ENCODE data around the gene PCSK6.

PCSK6 gene

GRCh38 chr15:101438482-101439284 is 50.8 kb downstream of the PCSK6 start:
- Histone ChIP-seq H3K9me3 (ENCODE audit: control insufficient read depth in 1 of 2, low read length in 2 of 2) (no peaks in the 10 kb centered on the region), H3K4me1 (ENCODE audit: control insufficient read depth in 1 of 2, insufficient read depth in 2 of 2, low read length in 2 of 2) (peaks cover 0 to 24% of the 10 kb centered on the region in 2 donors), H3K36me3 (ENCODE audit: control insufficient read depth in 1 of 2, insufficient read depth in 2 of 2, low read length in 2 of 2) (no peaks in the 10 kb centered on the region), H3K27me3 (ENCODE audit: low read depth, low read length) (no peaks in the 10 kb centered on the region), H3K27ac (ENCODE audit: low read length) (no peak overlapping the region), H3K4me3 (ENCODE audit: low read depth in 1 of 2, low read length in 2 of 2) (no peak overlapping the region)

- Histone ChIP-seq H3K27ac (ENCODE audit: low read length) (no peak overlapping the region), H3K27me3 (ENCODE audit: low read depth, low read length) (no peaks in the 10 kb centered on the region), H3K4me3 (ENCODE audit: low read depth in 1 of 2, low read length in 2 of 2) (no peak overlapping the region), H3K9me3 (ENCODE audit: control insufficient read depth in 1 of 2, low read length in 2 of 2) (no peaks in the 10 kb centered on the region), H3K4me1 (ENCODE audit: control insufficient read depth in 1 of 2, insufficient read depth in 2 of 2, low read length in 2 of 2) (peaks cover 0 to 24% of the 10 kb centered on the region in 2 donors), H3K36me3 (ENCODE audit: control insufficient read depth in 1 of 2, insufficient read depth in 2 of 2, low read length in 2 of 2) (no peaks in the 10 kb centered on the region)
Measured at GRCh38 chr15:101437618-101438481, 51.7 kb downstream of the PCSK6 start.

GRCh38 chr15:101437209-101437608 is 52.3 kb downstream of the PCSK6 start:
- Histone ChIP-seq H3K4me3 (ENCODE audit: low read depth in 1 of 2, low read length in 2 of 2) (no peak overlapping the region), H3K27me3 (ENCODE audit: low read depth, low read length) (no peaks in the 10 kb centered on the region), H3K36me3 (ENCODE audit: control insufficient read depth in 1 of 2, insufficient read depth in 2 of 2, low read length in 2 of 2) (no peaks in the 10 kb centered on the region), H3K9me3 (ENCODE audit: control insufficient read depth in 1 of 2, low read length in 2 of 2) (no peaks in the 10 kb centered on the region), H3K4me1 (ENCODE audit: control insufficient read depth in 1 of 2, insufficient read depth in 2 of 2, low read length in 2 of 2) (peaks cover 0 to 24% of the 10 kb centered on the region in 2 donors), H3K27ac (ENCODE audit: low read length) (no peak overlapping the region)

- Histone ChIP-seq H3K36me3 (ENCODE audit: control insufficient read depth in 1 of 2, insufficient read depth in 2 of 2, low read length in 2 of 2) (no peaks in the 10 kb centered on the region), H3K9me3 (ENCODE audit: control insufficient read depth in 1 of 2, low read length in 2 of 2) (no peaks in the 10 kb centered on the region), H3K27me3 (ENCODE audit: low read depth, low read length) (no peaks in the 10 kb centered on the region), H3K4me3 (ENCODE audit: low read depth in 1 of 2, low read length in 2 of 2) (no peak overlapping the region), H3K4me1 (ENCODE audit: control insufficient read depth in 1 of 2, insufficient read depth in 2 of 2, low read length in 2 of 2) (peaks cover 0 to 24% of the 10 kb centered on the region in 2 donors), H3K27ac (ENCODE audit: low read length) (no peak overlapping the region)
Measured at GRCh38 chr15:101436526-101436925, 53.0 kb downstream of the PCSK6 start.

GRCh38 chr15:101435761-101436160 is 53.7 kb downstream of the PCSK6 start:
- Histone ChIP-seq H3K4me1 (ENCODE audit: control insufficient read depth in 1 of 2, insufficient read depth in 2 of 2, low read length in 2 of 2) (peaks cover 0 to 17% of the 10 kb centered on the region in 2 donors), H3K9me3 (ENCODE audit: control insufficient read depth in 1 of 2, low read length in 2 of 2) (no peaks in the 10 kb centered on the region), H3K27me3 (ENCODE audit: low read depth, low read length) (no peaks in the 10 kb centered on the region), H3K4me3 (ENCODE audit: low read depth in 1 of 2, low read length in 2 of 2) (no peak overlapping the region), H3K27ac (ENCODE audit: low read length) (no peak overlapping the region), H3K36me3 (ENCODE audit: control insufficient read depth in 1 of 2, insufficient read depth in 2 of 2, low read length in 2 of 2) (no peaks in the 10 kb centered on the region)

GRCh38 chr15:101434032-101434920 is 55.2 kb downstream of the PCSK6 start:
- Histone ChIP-seq H3K4me3 (ENCODE audit: low read depth in 1 of 2, low read length in 2 of 2) (no peak overlapping the region), H3K27ac (ENCODE audit: low read length) (no peak overlapping the region), H3K27me3 (ENCODE audit: low read depth, low read length) (no peaks in the 10 kb centered on the region), H3K4me1 (ENCODE audit: control insufficient read depth in 1 of 2, insufficient read depth in 2 of 2, low read length in 2 of 2) (peaks cover 0 to 6% of the 10 kb centered on the region in 2 donors), H3K36me3 (ENCODE audit: control insufficient read depth in 1 of 2, insufficient read depth in 2 of 2, low read length in 2 of 2) (no peaks in the 10 kb centered on the region), H3K9me3 (ENCODE audit: control insufficient read depth in 1 of 2, low read length in 2 of 2) (no peaks in the 10 kb centered on the region)

GRCh38 chr15:101433396-101433795 is 56.1 kb downstream of the PCSK6 start:
- no peaks in the 10 kb centered on the region for H3K27me3 ChIP-seq (ENCODE audit: low read depth, low read length)

GRCh38 chr15:101432982-101433381 is 56.5 kb downstream of the PCSK6 start:
- H3K9me3 ChIP-seq (ENCODE audit: control insufficient read depth in 1 of 2, low read length in 2 of 2) = no peaks in the 10 kb centered on the region
- H3K27ac ChIP-seq (ENCODE audit: low read length) = no peak overlapping the region
- no peaks in the 10 kb centered on the region for H3K4me1 ChIP-seq (ENCODE audit: control insufficient read depth in 1 of 2, insufficient read depth in 2 of 2, low read length in 2 of 2)
- H3K4me3 ChIP-seq (ENCODE audit: low read depth in 1 of 2, low read length in 2 of 2) = no peak overlapping the region
- H3K36me3 ChIP-seq (ENCODE audit: control insufficient read depth in 1 of 2, insufficient read depth in 2 of 2, low read length in 2 of 2) = no peaks in the 10 kb centered on the region
- no peaks in the 10 kb centered on the region for H3K27me3 ChIP-seq (ENCODE audit: low read depth, low read length)

More at GRCh38 chr15:101433396-101433795, 56.1 kb downstream of the PCSK6 start:
- no peaks in the 10 kb centered on the region for H3K4me1 ChIP-seq (ENCODE audit: control insufficient read depth in 1 of 2, insufficient read depth in 2 of 2, low read length in 2 of 2)
- no peaks in the 10 kb centered on the region for H3K36me3 ChIP-seq (ENCODE audit: control insufficient read depth in 1 of 2, insufficient read depth in 2 of 2, low read length in 2 of 2)
- H3K27ac ChIP-seq (ENCODE audit: low read length) = no peak overlapping the region
- no peaks in the 10 kb centered on the region for H3K9me3 ChIP-seq (ENCODE audit: control insufficient read depth in 1 of 2, low read length in 2 of 2)
- H3K4me3 ChIP-seq (ENCODE audit: low read depth in 1 of 2, low read length in 2 of 2) = no peak overlapping the region

GRCh38 chr15:101431748-101432147 is 57.8 kb downstream of the PCSK6 start:
- Histone ChIP-seq H3K27ac (ENCODE audit: low read length) (no peak overlapping the region), H3K9me3 (ENCODE audit: control insufficient read depth in 1 of 2, low read length in 2 of 2) (no peaks in the 10 kb centered on the region), H3K27me3 (ENCODE audit: low read depth, low read length) (no peaks in the 10 kb centered on the region), H3K36me3 (ENCODE audit: control insufficient read depth in 1 of 2, insufficient read depth in 2 of 2, low read length in 2 of 2) (no peaks in the 10 kb centered on the region), H3K4me1 (ENCODE audit: control insufficient read depth in 1 of 2, insufficient read depth in 2 of 2, low read length in 2 of 2) (no peaks in the 10 kb centered on the region), H3K4me3 (ENCODE audit: low read depth in 1 of 2, low read length in 2 of 2) (no peak overlapping the region)

- no peaks in the 10 kb centered on the region for H3K36me3 ChIP-seq (ENCODE audit: control insufficient read depth in 1 of 2, insufficient read depth in 2 of 2, low read length in 2 of 2)
- no peak overlapping the region for H3K27ac ChIP-seq (ENCODE audit: low read length)
- H3K9me3 ChIP-seq (ENCODE audit: control insufficient read depth in 1 of 2, low read length in 2 of 2) = no peaks in the 10 kb centered on the region
- no peaks in the 10 kb centered on the region for H3K4me1 ChIP-seq (ENCODE audit: control insufficient read depth in 1 of 2, insufficient read depth in 2 of 2, low read length in 2 of 2)
- no peaks in the 10 kb centered on the region for H3K27me3 ChIP-seq (ENCODE audit: low read depth, low read length)
- no peak overlapping the region for H3K4me3 ChIP-seq (ENCODE audit: low read depth in 1 of 2, low read length in 2 of 2)
Measured at GRCh38 chr15:101431301-101431700, 58.2 kb downstream of the PCSK6 start.

GRCh38 chr15:101429646-101430045 is 59.9 kb downstream of the PCSK6 start:
- H3K9me3 ChIP-seq (ENCODE audit: control insufficient read depth in 1 of 2, low read length in 2 of 2) = no peaks in the 10 kb centered on the region
- H3K4me3 ChIP-seq (ENCODE audit: low read depth in 1 of 2, low read length in 2 of 2) = no peak overlapping the region
- no peak overlapping the region for H3K27ac ChIP-seq (ENCODE audit: low read length)
- no peaks in the 10 kb centered on the region for H3K27me3 ChIP-seq (ENCODE audit: low read depth, low read length)
- H3K36me3 ChIP-seq (ENCODE audit: control insufficient read depth in 1 of 2, insufficient read depth in 2 of 2, low read length in 2 of 2) = no peaks in the 10 kb centered on the region
- H3K4me1 ChIP-seq (ENCODE audit: control insufficient read depth in 1 of 2, insufficient read depth in 2 of 2, low read length in 2 of 2) = no peaks in the 10 kb centered on the region

Measured in muscle layer of duodenum (tissue), 2 donors.